Measurements from ENCODE around the gene LRCOL1. TPM values are rescaled to one million over a fixed set of nuclear protein-coding genes. Genes with fewer than 3 reads are reported as not detected.

LRCOL1 gene
- total RNA-seq, 4 donors from 2014 or later = 0.83 TPM; not detected in 3

GRCh38 chr12:132570635-132571034 lies 39.7 kb downstream of the LRCOL1 start:
- in situ Hi-C loops (cut with MboI; ENCODE audit: low sequenced_read_pairs in 4 of 4) (no loop called here), intact Hi-C loops (cut with DNase I; ENCODE audit: low total_unique reads) (no loop called here)
- Histone ChIP-seq H3K9me3 (no peaks in the 10 kb centered on the region), H3K4me1 (no peaks in the 10 kb centered on the region), H3K27ac (no peak overlapping the region), H3K36me3 (peaks cover 0 to 29% of the 10 kb centered on the region in 2 donors), H3K27me3 (no peaks in the 10 kb centered on the region), H3K4me3 (no peak overlapping the region)
- ATAC-seq = no peak
- TF ChIP-seq POLR2A (IDR thresholded peaks at IDR 0.05) = no peak
- no peak for TF ChIP-seq CTCF (IDR thresholded peaks at IDR 0.05 in 4 of 5, conservative IDR thresholded peaks at IDR 0.05 in 1 of 5)
- no peak for DNase-seq

GRCh38 chr12:132569856-132570480 lies 40.4 kb downstream of the LRCOL1 start:
- Histone ChIP-seq H3K36me3 (peaks cover 0 to 24% of the 10 kb centered on the region in 2 donors), H3K27me3 (no peaks in the 10 kb centered on the region), H3K27ac (no peak overlapping the region), H3K4me1 (no peaks in the 10 kb centered on the region), H3K4me3 (no peak overlapping the region), H3K9me3 (no peaks in the 10 kb centered on the region)
- DNase-seq (no peak), ATAC-seq (no peak)
- intact Hi-C loops (cut with DNase I; ENCODE audit: low total_unique reads) (no loop called here), in situ Hi-C loops (cut with MboI; ENCODE audit: low sequenced_read_pairs in 4 of 4) (no loop called here)
- TF ChIP-seq POLR2A (IDR thresholded peaks at IDR 0.05) (no peak), CTCF (IDR thresholded peaks at IDR 0.05 in 4 of 5, conservative IDR thresholded peaks at IDR 0.05 in 1 of 5) (no peak)

GRCh38 chr12:132568826-132569480 lies 41.4 kb downstream of the LRCOL1 start:
- no peak for ATAC-seq
- TF ChIP-seq POLR2A (IDR thresholded peaks at IDR 0.05) (no peak), CTCF (IDR thresholded peaks at IDR 0.05 in 4 of 5, conservative IDR thresholded peaks at IDR 0.05 in 1 of 5) (no peak)
- peaks cover 0 to 14% of the 10 kb centered on the region in 2 donors for H3K36me3 ChIP-seq
- no peaks in the 10 kb centered on the region for H3K27me3 ChIP-seq
- DNase-seq = no peak
- H3K4me3 ChIP-seq = no peak overlapping the region
- intact Hi-C loops (cut with DNase I; ENCODE audit: low total_unique reads) (no loop called here), in situ Hi-C loops (cut with MboI; ENCODE audit: low sequenced_read_pairs in 4 of 4) (no loop called here)
- H3K27ac ChIP-seq = no peak overlapping the region
- H3K9me3 ChIP-seq = no peaks in the 10 kb centered on the region
- H3K4me1 ChIP-seq = no peaks in the 10 kb centered on the region

- H3K4me3 ChIP-seq = no peak overlapping the region
- peaks cover 0 to 11% of the 10 kb centered on the region in 2 donors for H3K36me3 ChIP-seq
- TF ChIP-seq POLR2A (IDR thresholded peaks at IDR 0.05) = no peak
- no peak for TF ChIP-seq CTCF (IDR thresholded peaks at IDR 0.05 in 4 of 5, conservative IDR thresholded peaks at IDR 0.05 in 1 of 5)
- no peaks in the 10 kb centered on the region for H3K9me3 ChIP-seq
- H3K27ac ChIP-seq = no peak overlapping the region
- intact Hi-C loops (cut with DNase I; ENCODE audit: low total_unique reads) = no loop called here
- no peaks in the 10 kb centered on the region for H3K4me1 ChIP-seq
- H3K27me3 ChIP-seq = no peaks in the 10 kb centered on the region
- ATAC-seq (no peak), DNase-seq (no peak)
- in situ Hi-C loops (cut with MboI; ENCODE audit: low sequenced_read_pairs in 4 of 4) = no loop called here
Measured at GRCh38 chr12:132568301-132568700, 42.1 kb downstream of the LRCOL1 start.

Measured in gastrocnemius medialis (tissue), 4 donors.